TTC549 (cell line): ENCODE results near the gene ABCA1.
"Not testable (repeated sequence)": the region's sequence is repeated elsewhere in the genome, so short reads cannot be mapped to it uniquely, and the experiment has no call there.

Experiments used
- FAIRE-seq: peaks from 2 replicates; lab custom pipeline; 2012; peaks lifted over from hg19 to GRCh38; lab: Jason Lieb, UNC

Gene ABCA1

GRCh38 chr9:104787306-104788015 is 140.5 kb downstream of the ABCA1 start:
- FAIRE-seq, result no peak

GRCh38 chr9:104786293-104786692 is 141.7 kb downstream of the ABCA1 start:
- FAIRE-seq, result no peak

- FAIRE-seq, result no peak
Observed at GRCh38 chr9:104784098-104784497, 143.9 kb downstream of the ABCA1 start.

GRCh38 chr9:104783588-104783987 is 144.4 kb downstream of the ABCA1 start:
- no peak for FAIRE-seq

- FAIRE-seq, result peak; percentile 87
Observed at GRCh38 chr9:104780796-104781395, 147.1 kb downstream of the ABCA1 start.

GRCh38 chr9:104779946-104780535 is 147.9 kb downstream of the ABCA1 start:
- FAIRE-seq, result no peak

- FAIRE-seq, result no peak
Observed at GRCh38 chr9:104779334-104779733, 148.6 kb downstream of the ABCA1 start.

GRCh38 chr9:104778802-104779201 is 149.2 kb downstream of the ABCA1 start:
- FAIRE-seq, result no peak

GRCh38 chr9:104776797-104777196 is 151.2 kb downstream of the ABCA1 start:
- no peak for FAIRE-seq

- FAIRE-seq, result no peak
Observed at GRCh38 chr9:104775976-104776375, 152.0 kb downstream of the ABCA1 start.

- FAIRE-seq, result no peak
Observed at GRCh38 chr9:104775574-104775936, 152.4 kb downstream of the ABCA1 start.

GRCh38 chr9:104774831-104775573 is 153.0 kb downstream of the ABCA1 start:
- no peak for FAIRE-seq

- FAIRE-seq, result no peak
Observed at GRCh38 chr9:104774132-104774531, 153.8 kb downstream of the ABCA1 start.

GRCh38 chr9:104772714-104773510 is 155.0 kb downstream of the ABCA1 start:
- FAIRE-seq, result no peak

GRCh38 chr9:104769655-104770054 is 158.3 kb downstream of the ABCA1 start:
- no peak for FAIRE-seq

GRCh38 chr9:104769029-104769428 is 158.9 kb downstream of the ABCA1 start:
- FAIRE-seq, result not testable (repeated sequence)

GRCh38 chr9:104767507-104767906 is 160.4 kb downstream of the ABCA1 start:
- FAIRE-seq, result no peak

GRCh38 chr9:104766025-104766424 is 161.9 kb downstream of the ABCA1 start:
- FAIRE-seq, result no peak

- no peak for FAIRE-seq
Observed at GRCh38 chr9:104765138-104765537, 162.8 kb downstream of the ABCA1 start.

GRCh38 chr9:104758974-104759373 is 169.0 kb downstream of the ABCA1 start:
- no peak for FAIRE-seq

GRCh38 chr9:104750185-104750767 is 177.7 kb downstream of the ABCA1 start:
- no peak for FAIRE-seq
